SU-DHL-6 (cell line): ENCODE data around the gene AGFG1.

ENCODE experiments used
- CTCF ChIP-seq: fragments of 200-600 bp; sonication (generic); IDR thresholded peaks from one replicate; pipeline ENCODE4 v1.5.1; 2017; ENCODE audit warnings: antibody characterized with exemption, mild to moderate bottlenecking, low read length, moderate library complexity; ENCODE audit not compliant: insufficient read depth, poor library complexity, severe bottlenecking
- EZH2phosphoT487 ChIP-seq: fragments of 200-600 bp; sonication (generic), shearing (Covaris generic); conservative IDR thresholded peaks from 2 replicates; pipeline ENCODE4 v1.6.1; 2018; ENCODE audit warnings: mild to moderate bottlenecking, antibody characterized with exemption, low read length, moderate library complexity, mixed read lengths

- TF ChIP-seq CTCF (no peak), EZH2phosphoT487 (no peak)
Observed at GRCh38 chr2:227472265-227473121, 537 bp downstream of the AGFG1 start.
